Brain microvascular endothelial cell (primary cell): ENCODE data around the gene KIRREL3.

ENCODE experiments used
- DNase-seq: peaks from one replicate; pipeline ENCODE4 v3.0.0-alpha.2; 2020
- H3K27ac ChIP-seq: fragments of 250-450 bp; sonication (Bioruptor Pico); 2 replicates; pipeline ENCODE4 v1.5.1; 2020; ENCODE audit warnings: mild to moderate bottlenecking, moderate library complexity
- H3K27me3 ChIP-seq: fragments of 250-450 bp; sonication (Bioruptor Pico); replicated peaks from 2 replicates; pipeline ENCODE4 v1.5.1; 2020; ENCODE audit warnings: mild to moderate bottlenecking
- H3K36me3 ChIP-seq: fragments of 250-450 bp; sonication (Bioruptor Pico); replicated peaks from 2 replicates; pipeline ENCODE4 v1.5.1; 2020; ENCODE audit warnings: mild to moderate bottlenecking
- H3K4me3 ChIP-seq: 2 replicates; pipeline ENCODE4 v1.5.1; 2011; ENCODE audit warnings: low read depth, mild to moderate bottlenecking, control low read depth, low read length, moderate library complexity
- in situ Hi-C: cut with HindIII; loops from 2 replicates; pipeline ENCODE4 v1.10.0; 2017; ENCODE audit warnings: low sequenced_read_pairs, low pct_ligation_motif_present
- TF ChIP-seq, protein P1 (sequence below): IDR thresholded peaks from 2 replicates; pipeline ENCODE4 v1.5.1; 2011; ENCODE audit warnings: low read depth, mild to moderate bottlenecking, moderate library complexity, low read length, control low read depth, inconsistent platforms; ENCODE audit errors: missing control alignments

The KIRREL3 gene

DNA sequence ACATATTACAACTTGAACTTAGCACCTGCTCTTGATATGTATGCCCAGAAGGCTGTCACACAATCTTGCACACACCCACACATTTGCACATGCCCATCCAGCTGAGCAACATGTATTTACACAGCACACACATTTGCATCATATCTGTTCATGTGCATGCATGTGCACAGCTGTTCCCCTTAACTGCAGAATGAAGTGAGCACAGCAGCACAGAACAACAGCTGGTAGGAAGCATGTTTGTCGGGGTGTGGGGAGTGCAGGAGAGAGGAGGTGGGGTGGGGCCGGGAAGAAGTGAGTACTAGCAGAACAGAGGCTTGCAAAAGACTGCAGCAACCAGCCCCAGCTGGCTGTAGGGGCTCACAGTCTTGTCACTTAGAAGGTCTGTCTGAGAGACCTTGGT is 296.5 kb downstream of the KIRREL3 start:
- Histone ChIP-seq H3K27me3 (no peaks in the 10 kb centered on the region), H3K4me3 (no peak overlapping the region), H3K36me3 (no peaks in the 10 kb centered on the region), H3K27ac (no peak overlapping the region)
- in situ Hi-C loops, result no loop called here
- DNase-seq, result no peak
- TF ChIP-seq, protein P1, sequence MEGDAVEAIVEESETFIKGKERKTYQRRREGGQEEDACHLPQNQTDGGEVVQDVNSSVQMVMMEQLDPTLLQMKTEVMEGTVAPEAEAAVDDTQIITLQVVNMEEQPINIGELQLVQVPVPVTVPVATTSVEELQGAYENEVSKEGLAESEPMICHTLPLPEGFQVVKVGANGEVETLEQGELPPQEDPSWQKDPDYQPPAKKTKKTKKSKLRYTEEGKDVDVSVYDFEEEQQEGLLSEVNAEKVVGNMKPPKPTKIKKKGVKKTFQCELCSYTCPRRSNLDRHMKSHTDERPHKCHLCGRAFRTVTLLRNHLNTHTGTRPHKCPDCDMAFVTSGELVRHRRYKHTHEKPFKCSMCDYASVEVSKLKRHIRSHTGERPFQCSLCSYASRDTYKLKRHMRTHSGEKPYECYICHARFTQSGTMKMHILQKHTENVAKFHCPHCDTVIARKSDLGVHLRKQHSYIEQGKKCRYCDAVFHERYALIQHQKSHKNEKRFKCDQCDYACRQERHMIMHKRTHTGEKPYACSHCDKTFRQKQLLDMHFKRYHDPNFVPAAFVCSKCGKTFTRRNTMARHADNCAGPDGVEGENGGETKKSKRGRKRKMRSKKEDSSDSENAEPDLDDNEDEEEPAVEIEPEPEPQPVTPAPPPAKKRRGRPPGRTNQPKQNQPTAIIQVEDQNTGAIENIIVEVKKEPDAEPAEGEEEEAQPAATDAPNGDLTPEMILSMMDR, result no peak

DNA sequence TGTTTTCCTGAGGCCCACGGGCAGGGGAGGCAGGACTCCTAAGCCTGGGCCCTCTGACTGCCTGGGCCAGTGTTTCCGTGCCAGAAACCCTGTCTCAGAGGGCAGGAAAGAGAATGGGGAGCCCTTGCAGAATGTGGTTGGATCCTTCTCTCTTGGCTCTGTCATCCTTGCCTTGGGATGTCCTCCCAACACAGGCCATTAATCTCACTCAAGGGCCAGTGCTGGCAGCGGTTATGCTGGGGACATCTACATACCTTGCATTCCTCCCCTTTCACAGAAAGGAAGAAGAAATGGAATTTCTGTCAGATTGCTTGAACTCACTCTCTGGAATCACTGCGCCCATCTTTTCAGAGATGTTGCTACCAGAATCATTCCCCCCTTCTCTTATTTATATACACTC is 296.9 kb downstream of the KIRREL3 start:
- TF ChIP-seq, protein P1, result no peak
- H3K27ac ChIP-seq, result no peak overlapping the region
- no peaks in the 10 kb centered on the region for H3K36me3 ChIP-seq
- in situ Hi-C loops, result no loop called here
- no peaks in the 10 kb centered on the region for H3K27me3 ChIP-seq
- DNase-seq, result no peak
- no peak overlapping the region for H3K4me3 ChIP-seq

DNA sequence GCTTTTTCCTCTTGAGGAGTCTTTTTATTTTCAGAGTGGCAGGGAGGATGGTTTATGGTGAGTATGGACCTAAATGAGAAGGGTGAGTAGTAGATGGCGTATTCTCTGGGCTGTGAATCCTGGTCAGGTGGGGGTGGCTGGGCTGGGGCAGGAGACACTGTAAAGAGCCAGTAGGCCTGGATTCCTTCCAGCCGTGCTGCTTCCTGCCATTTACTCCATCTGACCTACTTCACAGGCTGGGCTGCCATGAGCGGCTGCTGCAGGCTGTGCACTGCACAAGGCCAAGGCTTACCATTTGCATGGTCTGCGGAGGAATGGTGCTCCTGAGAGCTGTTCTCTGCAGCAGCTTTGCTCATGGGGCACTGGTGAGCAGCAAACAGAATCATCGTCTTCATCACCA is 297.6 kb downstream of the KIRREL3 start:
- Histone ChIP-seq H3K27me3 (no peaks in the 10 kb centered on the region), H3K36me3 (no peaks in the 10 kb centered on the region), H3K4me3 (no peak overlapping the region), H3K27ac (no peak overlapping the region)
- TF ChIP-seq, protein P1, result no peak
- in situ Hi-C loops, result no loop called here
- no peak for DNase-seq

DNA sequence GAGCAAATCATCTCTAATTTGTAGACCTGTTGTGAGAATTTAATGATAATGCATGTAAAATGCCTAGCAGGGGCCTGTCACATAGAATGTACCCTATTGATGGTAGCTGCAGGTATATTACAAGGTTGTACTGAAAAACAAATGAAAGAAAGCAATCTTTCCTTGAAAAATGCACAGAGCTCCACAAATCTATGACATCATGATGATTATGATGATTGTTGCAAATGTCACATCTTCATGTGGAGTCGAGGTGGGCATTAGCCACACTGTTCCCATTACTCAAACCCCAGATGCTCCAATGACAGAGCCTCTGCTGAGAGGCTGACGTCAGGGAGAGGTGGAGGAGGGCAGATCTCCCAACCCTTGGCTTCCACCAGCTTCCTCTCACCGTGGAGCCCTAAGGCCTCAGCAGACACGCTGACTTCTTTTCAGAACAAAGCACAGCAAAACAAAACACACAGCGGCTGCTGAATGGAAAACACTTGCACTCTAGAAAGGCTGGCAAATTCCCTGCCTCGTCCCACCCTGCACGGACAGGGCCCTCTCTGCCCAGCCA is 298.3 kb downstream of the KIRREL3 start:
- in situ Hi-C loops, result no loop called here
- no peak overlapping the region for H3K27ac ChIP-seq
- H3K36me3 ChIP-seq, result no peaks in the 10 kb centered on the region
- TF ChIP-seq, protein P1, result no peak
- no peak overlapping the region for H3K4me3 ChIP-seq
- no peaks in the 10 kb centered on the region for H3K27me3 ChIP-seq
- no peak for DNase-seq

DNA sequence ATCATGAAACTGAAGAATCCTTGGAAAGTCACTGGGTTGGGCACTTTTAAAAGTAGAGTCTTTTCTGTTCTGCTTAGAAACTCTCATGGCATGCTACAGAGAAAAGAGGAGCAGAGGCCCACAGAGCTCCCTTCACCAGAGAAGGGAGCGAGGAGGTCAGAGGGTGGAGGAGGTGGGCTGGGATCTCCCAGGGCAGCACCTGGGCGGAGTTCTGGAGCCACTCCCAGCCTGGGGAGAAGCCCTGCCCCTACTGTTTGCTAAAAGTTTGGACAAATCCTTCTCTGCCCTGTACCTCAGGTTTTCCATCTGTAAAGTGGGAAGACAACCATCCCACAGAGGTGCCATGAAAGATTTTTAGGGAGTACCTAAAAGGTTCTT is 299.1 kb downstream of the KIRREL3 start:
- in situ Hi-C loops, result no loop called here
- no peak for DNase-seq

More for the DNA sequence above, 299.1 kb downstream of the KIRREL3 start:
- no peaks in the 10 kb centered on the region for H3K27me3 ChIP-seq
- no peaks in the 10 kb centered on the region for H3K36me3 ChIP-seq
- TF ChIP-seq, protein P1, result no peak
- no peak overlapping the region for H3K27ac ChIP-seq
- no peak overlapping the region for H3K4me3 ChIP-seq
